HepG2 (cell line): ENCODE measurements around the gene MRPL36. TPM values are rescaled to one million over a fixed set of nuclear protein-coding genes. Genes with fewer than 3 reads are reported as not detected.

Experiments
- ATAC-seq: fragments of 200-7000 bp; cut with Tn5 transposase; 3 replicates; pipeline ENCODE4 v1.9.1; 2020; ENCODE audit warnings: mild to moderate bottlenecking, moderate library complexity
- BruUV-seq: library from RNA; stranded (reverse); fragments of 400-500 nt; replicated peaks from 2 replicates; lab custom pipeline; 2021; lab: Mats Ljungman, UMichigan
- CTCF ChIA-PET: fragments of 300-600 bp; formaldehyde crosslinking; extraction: SDS; loops from one replicate; lab custom pipeline; 2021; ENCODE audit warnings: low total read pairs, inconsistent platforms, low intra/inter-chr PET ratio; lab: Yijun Ruan, JAX
- POLR2A ChIA-PET: fragments of 350-600 bp; sonication (Branson Sonifier 250); formaldehyde crosslinking; loops from one replicate; lab custom pipeline; 2020; ENCODE audit warnings: antibody characterized with exemption, inconsistent platforms; lab: Yijun Ruan, JAX
- DNase-seq: peaks from one replicate; pipeline ENCODE4 v3.0.0-alpha.2; 2015; ENCODE audit warnings: low spot score
- FAIRE-seq: peaks from 3 replicates; lab custom pipeline; 2011; peaks lifted over from hg19 to GRCh38; lab: Jason Lieb, UNC
- H2AFZ ChIP-seq: one replicate; pipeline ENCODE4 v1.6.1; 2011; ENCODE audit warnings: low read length, inconsistent platforms
- H3K27ac ChIP-seq: fragments of 300-600 bp; 3 replicates; pipeline ENCODE4 v1.8.0; 2011; ENCODE audit warnings: mixed run types, mild to moderate bottlenecking, mixed read lengths, low read length, inconsistent platforms; ENCODE audit not compliant: insufficient read depth; ENCODE audit errors: extremely low read length
- H3K27me3 ChIP-seq, 2 experiments: fragments of 200-600 bp in 1 of 2; 2 replicates in 1 of 2; 3 replicates in 1 of 2; pipeline versions ENCODE4 v1.6.0 to v1.8.0; 2011; ENCODE audit warnings: low read length in 2 of 2, mild to moderate bottlenecking in 2 of 2, moderate library complexity in 2 of 2, inconsistent platforms in 1 of 2; ENCODE audit not compliant: insufficient read depth in 2 of 2, control insufficient read depth in 1 of 2
- H3K36me3 ChIP-seq, 2 experiments: fragments of 200-600 bp in 1 of 2; replicated peaks in 1 of 2; 2 replicates in 1 of 2; 3 replicates in 1 of 2; pipeline versions ENCODE4 v1.5.1 to v1.8.0; 2011; ENCODE audit warnings: low read length in 2 of 2, inconsistent platforms in 1 of 2; ENCODE audit not compliant: insufficient read depth in 2 of 2, control insufficient read depth in 1 of 2
- H3K4me1 ChIP-seq: 2 replicates; pipeline ENCODE4 v1.5.1; 2012; ENCODE audit warnings: low read length, inconsistent platforms; ENCODE audit not compliant: insufficient read depth
- H3K4me2 ChIP-seq: 2 replicates; pipeline ENCODE4 v1.6.0; 2011; ENCODE audit warnings: low read depth, low read length, inconsistent platforms
- H3K4me3 ChIP-seq, 3 experiments: fragments of 200-600 bp in 1 of 3; sonication (generic), shearing (Covaris generic) in 1 of 3; replicated peaks in 1 of 3; 2 replicates each; pipeline ENCODE4 v1.5.1; 2011 to 2016; ENCODE audit warnings: low read length in 3 of 3, inconsistent platforms in 2 of 3, low read depth in 2 of 3, mild to moderate bottlenecking in 2 of 3, control low read depth in 1 of 3, mixed read lengths in 1 of 3; ENCODE audit not compliant: insufficient read depth in 1 of 3
- H3K79me2 ChIP-seq: one replicate; pipeline ENCODE4 v1.6.1; 2011; ENCODE audit warnings: low read length, inconsistent platforms; ENCODE audit not compliant: insufficient read depth
- H3K9ac ChIP-seq: 2 replicates; pipeline ENCODE4 v1.6.0; 2011; ENCODE audit warnings: mild to moderate bottlenecking, low read depth, low read length, inconsistent platforms; ENCODE audit not compliant: insufficient read depth
- H3K9me3 ChIP-seq: 2 replicates; pipeline ENCODE4 v1.5.1; 2012; ENCODE audit warnings: mild to moderate bottlenecking, low read length
- H4K20me1 ChIP-seq: 2 replicates; pipeline ENCODE4 v1.6.0; 2011; ENCODE audit warnings: inconsistent platforms, mild to moderate bottlenecking, low read length, moderate library complexity; ENCODE audit not compliant: insufficient read depth
- BHLHE40 ChIP-seq: IDR thresholded peaks from 2 replicates; pipeline ENCODE4 v1.6.1; 2011; ENCODE audit warnings: low read length, improper control_type of control experiment
- GABPB1 ChIP-seq: IDR thresholded peaks from 2 replicates; pipeline ENCODE4 v1.6.1; 2016; ENCODE audit warnings: mild to moderate bottlenecking, missing genetic modification reagents, moderate library complexity, missing compliant biosample characterization
- GTF3A ChIP-seq: sonication (generic); formaldehyde crosslinking; conservative IDR thresholded peaks from 2 replicates; pipeline ENCODE4 v1.4.0; 2020; ENCODE audit warnings: mild to moderate bottlenecking, missing genetic modification reagents
- HNF4A ChIP-seq: sonication (generic); formaldehyde crosslinking; IDR thresholded peaks from 2 replicates; pipeline ENCODE4 v1.4.0; 2020; ENCODE audit warnings: missing genetic modification reagents
- MAZ ChIP-seq, 2 experiments: sonication (generic) in 1 of 2; formaldehyde crosslinking in 1 of 2; IDR thresholded peaks; 2 replicates each; pipeline versions ENCODE4 v1.5.0 to v1.6.1; 2012 to 2020; ENCODE audit warnings: low read depth in 2 of 2, mild to moderate bottlenecking in 2 of 2, borderline replicate concordance in 1 of 2, improper control_type of control experiment in 1 of 2, low read length in 1 of 2, missing genetic modification reagents in 1 of 2, moderate library complexity in 1 of 2
- PATZ1 ChIP-seq: sonication (generic); formaldehyde crosslinking; IDR thresholded peaks from 2 replicates; pipeline ENCODE4 v1.4.0; 2020; ENCODE audit warnings: missing genetic modification reagents
- PHF21A ChIP-seq: sonication (generic); formaldehyde crosslinking; IDR thresholded peaks from 2 replicates; pipeline ENCODE4 v1.5.0; 2020; ENCODE audit warnings: mild to moderate bottlenecking, missing genetic modification reagents
- PHF8 ChIP-seq: sonication (generic); formaldehyde crosslinking; IDR thresholded peaks from 2 replicates; pipeline ENCODE4 v1.5.0; 2020; ENCODE audit warnings: missing genetic modification reagents
- SPEN ChIP-seq: sonication (generic); formaldehyde crosslinking; IDR thresholded peaks from 2 replicates; pipeline ENCODE4 v1.5.1; 2020; ENCODE audit warnings: low read depth, mild to moderate bottlenecking, missing genetic modification reagents
- TCF12 ChIP-seq, 2 experiments: fragments of 450-650 bp in 1 of 2; sonication (generic) in 1 of 2; formaldehyde crosslinking in 1 of 2; IDR thresholded peaks; 2 replicates each; pipeline versions ENCODE4 v1.6.1 to v1.8.0; 2017 to 2022; ENCODE audit warnings: antibody characterized with exemption in 1 of 2, mild to moderate bottlenecking in 1 of 2, missing genetic modification reagents in 1 of 2, moderate library complexity in 1 of 2
- THYN1 ChIP-seq: sonication (generic); formaldehyde crosslinking; IDR thresholded peaks from 2 replicates; pipeline ENCODE4 v1.8.1; 2023; ENCODE audit warnings: low read depth, mild to moderate bottlenecking, moderate library complexity, missing genetic modification reagents, borderline replicate concordance
- TSC22D2 ChIP-seq: sonication (generic); formaldehyde crosslinking; IDR thresholded peaks from 2 replicates; pipeline ENCODE4 v1.5.1; 2020; ENCODE audit warnings: missing genetic modification reagents, mild to moderate bottlenecking, borderline replicate concordance
- ZKSCAN5 ChIP-seq: sonication (generic); formaldehyde crosslinking; IDR thresholded peaks from 2 replicates; pipeline ENCODE4 v1.5.1; 2020; ENCODE audit warnings: mild to moderate bottlenecking, missing genetic modification reagents
- ZNF124 ChIP-seq: sonication (generic); formaldehyde crosslinking; IDR thresholded peaks from 2 replicates; pipeline ENCODE4 v1.4.0; 2020; ENCODE audit warnings: missing genetic modification reagents
- ZNF20 ChIP-seq: sonication (generic); formaldehyde crosslinking; IDR thresholded peaks from 2 replicates; pipeline ENCODE4 v1.4.0; 2020; ENCODE audit warnings: mild to moderate bottlenecking, moderate library complexity, missing genetic modification reagents
- WGBS: methylation state at CpG from one replicate; pipeline ENCODE4 v1.1.6; 2017; ENCODE audit warnings: low lambda C conversion rate; 5-methylcytosine and 5-hydroxymethylcytosine counted together
- in situ Hi-C: cut with HindIII; loops from 2 replicates; pipeline ENCODE4 v1.10.0; 2017; ENCODE audit warnings: low pct_unique_long_range_greater_than_20kb; ENCODE audit not compliant: extremely low pct_ligation_motif_present
- intact Hi-C: fragments of 100-400 bp; cut with micrococcal nuclease; formaldehyde crosslinking; loops from one replicate; pipeline ENCODE4 v1.10.0; 2022; ENCODE audit not compliant: unreplicated experiment
- polyA plus RNA-seq, 8 experiments: library from polyadenylated mRNA; depleted of rRNA in 3 of 8; stranded (reverse) in 7 of 8; unstranded in 1 of 8; fragments of >200 nt; fragmentation: Illumina TruSeq in 4 of 8; extraction: Trizol in 4 of 8; gene quantifications; 2 replicates each; pipeline versions ENCODE4 v1.2.1 to v1.2.3, GENCODE V29; 2011 to 2016; ENCODE audit warnings: low read depth in 4 of 8, missing spikeins in 1 of 8, mixed read lengths in 1 of 8; ENCODE audit not compliant: insufficient read depth in 1 of 8
- total RNA-seq, 5 experiments: library from RNA; depleted of rRNA; stranded (reverse); fragments of >200 nt; fragmentation: Illumina TruSeq; extraction: Trizol; gene quantifications; 2 replicates each; pipeline ENCODE4 v1.2.3, GENCODE V29; 2016; ENCODE audit warnings: low read depth in 1 of 5
- TF ChIP-seq, protein P1 (sequence below): sonication (generic); formaldehyde crosslinking; IDR thresholded peaks from 2 replicates; pipeline ENCODE4 v1.4.0; 2020; ENCODE audit warnings: mild to moderate bottlenecking, missing genetic modification reagents
- TF ChIP-seq, protein P2 (sequence below): sonication (generic); formaldehyde crosslinking; IDR thresholded peaks from 2 replicates; pipeline ENCODE4 v1.4.0; 2020; ENCODE audit warnings: low read depth, mild to moderate bottlenecking, missing genetic modification reagents

The MRPL36 gene
- total and polyA plus RNA-seq, 2 of the 13 experiments (the other 11 are each of a cell fraction or from before 2014, with no cell fraction given): 71.3 to 113 TPM

- no peak overlapping the region for H2AFZ ChIP-seq
- 47% methylated on average over 16 of the region's 32 CpGs for WGBS
- no peaks in the 10 kb centered on the region for H3K9me3 ChIP-seq
- no peaks in the 10 kb centered on the region for H4K20me1 ChIP-seq
- peaks cover 19% of the 10 kb centered on the region for H3K4me1 ChIP-seq
- in situ Hi-C loops: no loop called here
- no peak for FAIRE-seq
- H3K4me3 ChIP-seq: peak overlapping the region in 1 of 3 experiments; percentile 45; a peak in 1 of 6 replicates
- H3K79me2 ChIP-seq: no peaks in the 10 kb centered on the region
- BruUV-seq: no TSS peak
- intact Hi-C loops: no loop called here
- peaks cover 5 to 74% of the 10 kb centered on the region in 2 experiments; a peak in 4 of 5 replicates for H3K27me3 ChIP-seq
- POLR2A ChIA-PET: no interaction called here
- no peak for DNase-seq
- H3K4me2 ChIP-seq: peak overlapping the region; percentile 59
- CTCF ChIA-PET: no interaction called here
- H3K27ac ChIP-seq: no peak overlapping the region
- ATAC-seq: peak; percentile 69
- peak overlapping the region; percentile 21; the same call in 1 of the 2 replicates for H3K9ac ChIP-seq
- no peaks in the 10 kb centered on the region for H3K36me3 ChIP-seq
- TF ChIP-seq PHF8 (CRISPR knock-in tag): 0 out of 2 replicates have a peak, but pooled peaks have one; percentile 26
- TF ChIP-seq THYN1 (CRISPR knock-in tag): no peak
- TF ChIP-seq SPEN: peak; percentile 67
- TF ChIP-seq ZNF124 (CRISPR knock-in tag): no peak
- TF ChIP-seq TCF12 (IDR thresholded peaks at IDR 0.05): no peak
- TF ChIP-seq TCF12 (CRISPR knock-in tag; IDR thresholded peaks at IDR 0.05): no peak
- TF ChIP-seq PHF21A (CRISPR knock-in tag): 0 out of 2 replicates have a peak, but pooled peaks have one; percentile 15
- no peak for TF ChIP-seq MAZ (IDR thresholded peaks at IDR 0.05; ENCODE audit: borderline replicate concordance, low read depth, low read length)
- no peak for TF ChIP-seq MAZ (CRISPR knock-in tag; IDR thresholded peaks at IDR 0.05; ENCODE audit: low read depth)
- TF ChIP-seq GTF3A (CRISPR knock-in tag): no peak
- TF ChIP-seq, protein P1, sequence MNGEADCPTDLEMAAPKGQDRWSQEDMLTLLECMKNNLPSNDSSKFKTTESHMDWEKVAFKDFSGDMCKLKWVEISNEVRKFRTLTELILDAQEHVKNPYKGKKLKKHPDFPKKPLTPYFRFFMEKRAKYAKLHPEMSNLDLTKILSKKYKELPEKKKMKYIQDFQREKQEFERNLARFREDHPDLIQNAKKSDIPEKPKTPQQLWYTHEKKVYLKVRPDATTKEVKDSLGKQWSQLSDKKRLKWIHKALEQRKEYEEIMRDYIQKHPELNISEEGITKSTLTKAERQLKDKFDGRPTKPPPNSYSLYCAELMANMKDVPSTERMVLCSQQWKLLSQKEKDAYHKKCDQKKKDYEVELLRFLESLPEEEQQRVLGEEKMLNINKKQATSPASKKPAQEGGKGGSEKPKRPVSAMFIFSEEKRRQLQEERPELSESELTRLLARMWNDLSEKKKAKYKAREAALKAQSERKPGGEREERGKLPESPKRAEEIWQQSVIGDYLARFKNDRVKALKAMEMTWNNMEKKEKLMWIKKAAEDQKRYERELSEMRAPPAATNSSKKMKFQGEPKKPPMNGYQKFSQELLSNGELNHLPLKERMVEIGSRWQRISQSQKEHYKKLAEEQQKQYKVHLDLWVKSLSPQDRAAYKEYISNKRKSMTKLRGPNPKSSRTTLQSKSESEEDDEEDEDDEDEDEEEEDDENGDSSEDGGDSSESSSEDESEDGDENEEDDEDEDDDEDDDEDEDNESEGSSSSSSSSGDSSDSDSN (CRISPR knock-in tag): peak; percentile 28; the same call in 1 of the 2 replicates
- peak; percentile 41; the same call in 1 of the 2 replicates for TF ChIP-seq GABPB1 (CRISPR knock-in tag)
- TF ChIP-seq BHLHE40: peak; percentile 67
- TF ChIP-seq, protein P2, sequence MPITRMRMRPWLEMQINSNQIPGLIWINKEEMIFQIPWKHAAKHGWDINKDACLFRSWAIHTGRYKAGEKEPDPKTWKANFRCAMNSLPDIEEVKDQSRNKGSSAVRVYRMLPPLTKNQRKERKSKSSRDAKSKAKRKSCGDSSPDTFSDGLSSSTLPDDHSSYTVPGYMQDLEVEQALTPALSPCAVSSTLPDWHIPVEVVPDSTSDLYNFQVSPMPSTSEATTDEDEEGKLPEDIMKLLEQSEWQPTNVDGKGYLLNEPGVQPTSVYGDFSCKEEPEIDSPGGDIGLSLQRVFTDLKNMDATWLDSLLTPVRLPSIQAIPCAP: no peak
- peak; percentile 48; the same call in 1 of the 2 replicates for TF ChIP-seq PATZ1
- peak; percentile 34; the same call in 1 of the 2 replicates for TF ChIP-seq HNF4A (CRISPR knock-in tag)
- no peak for TF ChIP-seq ZNF20 (CRISPR knock-in tag)
- TF ChIP-seq TSC22D2 (CRISPR knock-in tag): no peak
- TF ChIP-seq ZKSCAN5: 0 out of 2 replicates have a peak, but pooled peaks have one; percentile 21
These were observed 37.5 kb upstream of the MRPL36 start for GRCh38 chr5:1836891-1837880.
